Measurements from ENCODE around the gene KRT76.

The KRT76 gene

GRCh38 chr12:52820521-52820920, 43.4 kb upstream of the KRT76 start:
- H3K4me3 ChIP-seq (replicated peaks; ENCODE audit: insufficient read depth, low read length), result no peak overlapping the region
- no peak for DNase-seq (ENCODE audit: low read depth in 1 of 2, low spot score in 1 of 2)
- TF ChIP-seq CTCF (IDR thresholded peaks at IDR 0.05; ENCODE audit: insufficient read depth, low read length), result no peak
- TF ChIP-seq REST (IDR thresholded peaks at IDR 0.05; ENCODE audit: insufficient replicate concordance, low read depth), result no peak
- TF ChIP-seq GABPA (IDR thresholded peaks at IDR 0.05; ENCODE audit: low read depth), result no peak
- no peak for TF ChIP-seq SPI1 (IDR thresholded peaks at IDR 0.05; ENCODE audit: borderline replicate concordance, low read depth)
- no peak for TF ChIP-seq POLR2AphosphoS5 (IDR thresholded peaks at IDR 0.05; ENCODE audit: low read depth)
- H3K27me3 ChIP-seq (ENCODE audit: insufficient read depth, poor library complexity, severe bottlenecking), result peaks cover 2% of the 10 kb centered on the region
- H3K27ac ChIP-seq (replicated peaks), result no peak overlapping the region

GRCh38 chr12:52819731-52820510, 42.8 kb upstream of the KRT76 start:
- H3K27ac ChIP-seq (replicated peaks), result no peak overlapping the region
- H3K27me3 ChIP-seq (ENCODE audit: insufficient read depth, poor library complexity, severe bottlenecking), result peaks cover 2% of the 10 kb centered on the region
- TF ChIP-seq POLR2AphosphoS5 (IDR thresholded peaks at IDR 0.05; ENCODE audit: low read depth) (no peak), SPI1 (IDR thresholded peaks at IDR 0.05; ENCODE audit: borderline replicate concordance, low read depth) (no peak), GABPA (IDR thresholded peaks at IDR 0.05; ENCODE audit: low read depth) (no peak), CTCF (IDR thresholded peaks at IDR 0.05; ENCODE audit: insufficient read depth, low read length) (no peak), REST (IDR thresholded peaks at IDR 0.05; ENCODE audit: insufficient replicate concordance, low read depth) (no peak)
- DNase-seq (ENCODE audit: low read depth in 1 of 2, low spot score in 1 of 2), result no peak
- no peak overlapping the region for H3K4me3 ChIP-seq (replicated peaks; ENCODE audit: insufficient read depth, low read length)

GRCh38 chr12:52818887-52819420, 41.8 kb upstream of the KRT76 start:
- Histone ChIP-seq H3K27ac (replicated peaks) (no peak overlapping the region), H3K27me3 (ENCODE audit: insufficient read depth, poor library complexity, severe bottlenecking) (peaks cover 2% of the 10 kb centered on the region), H3K4me3 (replicated peaks; ENCODE audit: insufficient read depth, low read length) (no peak overlapping the region)
- TF ChIP-seq REST (IDR thresholded peaks at IDR 0.05; ENCODE audit: insufficient replicate concordance, low read depth) (no peak), SPI1 (IDR thresholded peaks at IDR 0.05; ENCODE audit: borderline replicate concordance, low read depth) (no peak), CTCF (IDR thresholded peaks at IDR 0.05; ENCODE audit: insufficient read depth, low read length) (no peak), GABPA (IDR thresholded peaks at IDR 0.05; ENCODE audit: low read depth) (no peak), POLR2AphosphoS5 (IDR thresholded peaks at IDR 0.05; ENCODE audit: low read depth) (no peak)
- no peak for DNase-seq (ENCODE audit: low read depth in 1 of 2, low spot score in 1 of 2)

Data from HL-60 (cell line).